Osteoblast (primary cell): ENCODE results near the gene MAP3K12. TPM values are rescaled to one million over a fixed set of nuclear protein-coding genes. Genes with fewer than 3 reads are reported as not detected.

ENCODE experiments used
- DNase-seq: peaks from one replicate; pipeline ENCODE4 v3.0.0; 2011; ENCODE audit warnings: low spot score, mixed read lengths; ENCODE audit not compliant: insufficient read length; ENCODE audit errors: missing footprints
- H2AFZ ChIP-seq: 2 replicates; pipeline ENCODE4 v1.6.0; 2011; ENCODE audit warnings: mild to moderate bottlenecking, low read length
- H3K27ac ChIP-seq: 2 replicates; pipeline ENCODE4 v1.5.1; 2011; ENCODE audit warnings: mild to moderate bottlenecking, low read depth, low read length, moderate library complexity
- H3K27me3 ChIP-seq: 2 replicates; pipeline ENCODE4 v1.6.0; 2012; ENCODE audit warnings: mild to moderate bottlenecking, control low read depth, inconsistent platforms, low read length, moderate library complexity; ENCODE audit not compliant: insufficient read depth
- H3K36me3 ChIP-seq: 2 replicates; pipeline ENCODE4 v1.5.1; 2011; ENCODE audit warnings: mild to moderate bottlenecking, low read length, control low read depth, moderate library complexity; ENCODE audit not compliant: insufficient read depth
- H3K4me1 ChIP-seq: 2 replicates; pipeline ENCODE4 v1.5.1; 2011; ENCODE audit warnings: mild to moderate bottlenecking, low read length, control low read depth, moderate library complexity; ENCODE audit not compliant: insufficient read depth
- H3K4me2 ChIP-seq: 2 replicates; pipeline ENCODE4 v1.6.0; 2011; ENCODE audit warnings: mild to moderate bottlenecking, low read length; ENCODE audit not compliant: insufficient read depth
- H3K4me3 ChIP-seq: fragments of 200-600 bp; sonication (generic); 3 replicates; pipeline ENCODE4 v1.5.1; 2012; ENCODE audit warnings: mild to moderate bottlenecking, low read length, inconsistent platforms; ENCODE audit not compliant: insufficient read depth
- H3K79me2 ChIP-seq: 2 replicates; pipeline ENCODE4 v1.6.0; 2012; ENCODE audit warnings: mild to moderate bottlenecking, low read length, control low read depth, inconsistent platforms; ENCODE audit not compliant: insufficient read depth
- H3K9me3 ChIP-seq: 2 replicates; pipeline ENCODE4 v1.5.1; 2011; ENCODE audit warnings: low read depth, low read length, control low read depth
- H4K20me1 ChIP-seq: 2 replicates; pipeline ENCODE4 v1.6.0; 2012; ENCODE audit warnings: mild to moderate bottlenecking, low read length, control low read depth; ENCODE audit not compliant: insufficient read depth
- total RNA-seq: library from RNA; depleted of rRNA; stranded (reverse); fragments of >200 nt; gene quantifications from 2 replicates; pipeline ENCODE4 v1.2.3, GENCODE V29; 2012
- TF ChIP-seq, protein P1 (sequence below): IDR thresholded peaks from 2 replicates; pipeline ENCODE4 v1.5.1; 2011; ENCODE audit warnings: mild to moderate bottlenecking, low read depth, low read length, moderate library complexity; ENCODE audit errors: extremely low read depth

Gene MAP3K12
- total RNA-seq, 1 donor = 49.6 TPM

DNA sequence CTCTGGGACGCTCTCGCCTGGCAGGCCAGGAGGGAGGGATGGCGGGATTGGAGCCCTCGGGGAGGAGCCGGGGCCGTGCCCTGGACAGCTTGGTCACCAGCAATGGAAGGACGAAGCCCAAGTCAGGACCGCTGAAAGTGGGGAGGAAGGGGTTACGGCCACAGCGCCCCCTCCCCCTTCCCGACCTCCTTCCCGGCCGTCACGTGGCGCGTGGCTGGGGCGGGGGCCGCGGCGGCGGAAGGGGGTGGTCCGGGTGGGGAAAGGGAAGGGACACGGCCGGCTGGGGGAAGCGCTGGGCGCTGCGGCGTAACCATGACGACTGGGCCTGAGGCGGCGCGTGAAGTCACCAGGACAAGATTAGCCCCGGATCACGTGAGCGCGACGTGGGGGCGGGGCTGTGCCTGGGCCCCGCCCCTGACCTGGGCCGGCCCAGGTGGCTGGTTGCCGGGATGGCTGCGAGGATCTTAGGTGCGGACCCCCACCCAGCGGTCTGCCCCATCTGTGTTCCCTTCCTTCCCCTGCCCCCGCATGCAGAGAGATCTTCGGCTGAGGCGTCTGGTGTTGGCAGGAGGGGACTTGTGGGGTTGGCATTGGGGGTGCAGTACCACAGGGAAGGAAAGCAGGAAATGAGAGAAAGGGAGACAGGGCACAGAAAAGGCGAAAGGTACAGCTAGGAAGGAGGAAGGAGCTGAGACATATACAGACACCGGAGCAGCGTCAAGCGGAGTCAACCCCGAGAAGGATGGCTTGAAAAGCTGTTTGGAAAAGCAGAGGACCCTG is 6.2 kb downstream of the MAP3K12 start:
- Histone ChIP-seq H2AFZ (peak overlapping the region; percentile 77), H3K4me1 (peaks cover 18% of the 10 kb centered on the region), H4K20me1 (peaks cover 2% of the 10 kb centered on the region), H3K27me3 (no peaks in the 10 kb centered on the region), H3K4me2 (peak overlapping the region; percentile 87), H3K79me2 (peaks cover 64% of the 10 kb centered on the region), H3K9me3 (no peaks in the 10 kb centered on the region), H3K4me3 (peak overlapping the region; percentile 76), H3K27ac (peak overlapping the region; percentile 74), H3K36me3 (peaks cover 6% of the 10 kb centered on the region)
- TF ChIP-seq, protein P1, sequence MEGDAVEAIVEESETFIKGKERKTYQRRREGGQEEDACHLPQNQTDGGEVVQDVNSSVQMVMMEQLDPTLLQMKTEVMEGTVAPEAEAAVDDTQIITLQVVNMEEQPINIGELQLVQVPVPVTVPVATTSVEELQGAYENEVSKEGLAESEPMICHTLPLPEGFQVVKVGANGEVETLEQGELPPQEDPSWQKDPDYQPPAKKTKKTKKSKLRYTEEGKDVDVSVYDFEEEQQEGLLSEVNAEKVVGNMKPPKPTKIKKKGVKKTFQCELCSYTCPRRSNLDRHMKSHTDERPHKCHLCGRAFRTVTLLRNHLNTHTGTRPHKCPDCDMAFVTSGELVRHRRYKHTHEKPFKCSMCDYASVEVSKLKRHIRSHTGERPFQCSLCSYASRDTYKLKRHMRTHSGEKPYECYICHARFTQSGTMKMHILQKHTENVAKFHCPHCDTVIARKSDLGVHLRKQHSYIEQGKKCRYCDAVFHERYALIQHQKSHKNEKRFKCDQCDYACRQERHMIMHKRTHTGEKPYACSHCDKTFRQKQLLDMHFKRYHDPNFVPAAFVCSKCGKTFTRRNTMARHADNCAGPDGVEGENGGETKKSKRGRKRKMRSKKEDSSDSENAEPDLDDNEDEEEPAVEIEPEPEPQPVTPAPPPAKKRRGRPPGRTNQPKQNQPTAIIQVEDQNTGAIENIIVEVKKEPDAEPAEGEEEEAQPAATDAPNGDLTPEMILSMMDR = no peak
- peak; percentile 97 for DNase-seq

DNA sequence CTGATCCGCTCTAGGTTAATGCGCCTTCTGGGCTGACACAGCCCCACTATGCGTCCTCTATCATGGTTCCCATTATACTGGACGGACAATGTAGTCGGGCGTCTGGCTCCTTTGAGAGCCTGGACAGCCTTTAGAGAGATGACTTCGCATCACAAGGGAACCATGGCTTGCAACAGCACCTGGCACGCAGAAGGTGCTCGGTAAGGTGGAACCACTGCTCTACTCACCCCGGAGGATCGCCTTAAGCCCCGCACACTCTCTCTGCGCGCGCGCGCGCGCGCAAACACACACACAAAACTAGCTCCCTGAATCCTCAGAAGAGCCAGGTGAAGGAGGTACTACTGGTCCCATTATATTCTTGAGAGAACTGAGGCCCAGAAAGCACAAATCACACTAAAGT is 7.1 kb downstream of the MAP3K12 start:
- TF ChIP-seq, protein P1 = no peak
- no peaks in the 10 kb centered on the region for H3K9me3 ChIP-seq
- no peaks in the 10 kb centered on the region for H3K27me3 ChIP-seq
- no peak overlapping the region for H2AFZ ChIP-seq
- H4K20me1 ChIP-seq = peaks cover 10% of the 10 kb centered on the region
- H3K27ac ChIP-seq = no peak overlapping the region
- peaks cover 10% of the 10 kb centered on the region for H3K36me3 ChIP-seq
- peaks cover 64% of the 10 kb centered on the region for H3K79me2 ChIP-seq
- H3K4me3 ChIP-seq = peak overlapping the region; percentile 76
- DNase-seq = no peak
- peak overlapping the region; percentile 87 for H3K4me2 ChIP-seq
- peaks cover 18% of the 10 kb centered on the region for H3K4me1 ChIP-seq

DNA sequence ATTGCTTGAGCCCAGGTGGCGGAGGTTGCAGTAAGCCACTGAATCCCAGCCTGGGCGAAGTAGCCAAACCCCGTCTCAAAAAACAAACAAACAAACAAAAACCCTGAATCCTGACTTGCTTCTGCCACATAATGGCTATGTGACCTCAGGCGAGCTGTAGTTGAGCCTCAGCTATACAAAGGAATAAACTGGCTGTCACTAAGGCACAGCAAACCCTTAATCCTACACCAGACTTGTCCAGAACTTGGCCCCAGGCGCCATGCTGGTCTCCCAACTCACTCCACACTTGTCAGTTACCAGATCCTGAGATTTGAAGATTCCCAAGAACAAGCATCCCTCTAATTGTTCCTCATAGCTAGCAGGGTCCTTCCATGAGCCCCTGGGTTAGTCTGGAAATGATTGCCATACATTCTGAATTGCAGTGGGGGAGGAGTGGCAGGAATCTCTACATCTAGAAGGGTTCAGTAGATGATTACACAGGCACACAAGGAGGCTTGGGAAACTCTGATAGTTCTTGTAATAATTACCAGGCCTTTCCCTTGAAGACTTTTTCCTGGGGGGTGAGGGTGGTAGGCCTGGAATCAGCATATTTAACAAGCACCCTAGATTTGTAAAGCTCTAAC is 9.9 kb downstream of the MAP3K12 start:
- H2AFZ ChIP-seq = no peak overlapping the region
- H4K20me1 ChIP-seq = peaks cover 27% of the 10 kb centered on the region
- H3K79me2 ChIP-seq = peaks cover 57% of the 10 kb centered on the region
- H3K27ac ChIP-seq = no peak overlapping the region
- no peak overlapping the region for H3K4me2 ChIP-seq
- H3K27me3 ChIP-seq = no peaks in the 10 kb centered on the region
- peaks cover 11% of the 10 kb centered on the region for H3K4me1 ChIP-seq
- H3K4me3 ChIP-seq = no peak overlapping the region
- H3K36me3 ChIP-seq = peaks cover 36% of the 10 kb centered on the region
- no peak for DNase-seq
- no peaks in the 10 kb centered on the region for H3K9me3 ChIP-seq
- TF ChIP-seq, protein P1 = no peak
